Stimulated activated naive B cell treated with anti-CD40 and anti-IgM and Interleukin-4, amounts not matched to agents 10 μg/mL and 1 μg/mL and 100 μg/mL, for 72 hours (primary cell): ENCODE data around the gene TBC1D14.

ENCODE experiments used
- ATAC-seq, 2 donors: fragments of 150-1000 bp; cut with Tn5 transposase; replicated peaks; 2 replicates each; pipeline ENCODE4 v1.10.0; 2021; ENCODE audit warnings: moderate library complexity in 1 of 2
- DNase-seq: peaks from one replicate; pipeline ENCODE4 v3.0.0; 2021
- H3K27ac Mint-ChIP-seq: one replicate; pipeline ENCODE4 v1.8.0; 2022; ENCODE audit warnings: mild to moderate bottlenecking, mixed read lengths
- H3K27me3 Mint-ChIP-seq, 2 donors: one replicate each; pipeline ENCODE4 v1.8.0; 2022; ENCODE audit warnings: mixed read lengths in 2 of 2
- H3K36me3 Mint-ChIP-seq, 2 donors: one replicate each; pipeline ENCODE4 v1.8.0; 2022; ENCODE audit warnings: mixed read lengths in 2 of 2, mild to moderate bottlenecking in 1 of 2
- H3K4me1 Mint-ChIP-seq, 2 donors: one replicate each; pipeline ENCODE4 v1.8.0; 2022; ENCODE audit warnings: mixed read lengths in 2 of 2, mild to moderate bottlenecking in 1 of 2
- H3K4me3 Mint-ChIP-seq, 2 donors: one replicate each; pipeline ENCODE4 v1.8.0; 2022; ENCODE audit warnings: mild to moderate bottlenecking in 2 of 2, mixed read lengths in 2 of 2, moderate library complexity in 1 of 2
- H3K9me3 Mint-ChIP-seq, 2 donors: one replicate each; pipeline ENCODE4 v1.8.0; 2022; ENCODE audit warnings: mixed read lengths in 2 of 2, mild to moderate bottlenecking in 1 of 2

Gene TBC1D14

GRCh38 chr4:7017446-7018048 is 107.9 kb downstream of the TBC1D14 start:
- Mint-ChIP-seq H3K27ac (no peak overlapping the region), H3K4me3 (no peak overlapping the region), H3K27me3 (no peaks in the 10 kb centered on the region), H3K36me3 (peaks cover 51 to 74% of the 10 kb centered on the region in 2 donors), H3K9me3 (peaks cover 0 to 4% of the 10 kb centered on the region in 2 donors), H3K4me1 (peaks cover 15 to 27% of the 10 kb centered on the region in 2 donors)
- DNase-seq (no peak), ATAC-seq (no peak)

GRCh38 chr4:7018281-7018680 is 108.7 kb downstream of the TBC1D14 start:
- no peak for DNase-seq
- Mint-ChIP-seq H3K4me3 (no peak overlapping the region), H3K36me3 (peaks cover 47 to 70% of the 10 kb centered on the region in 2 donors), H3K4me1 (peaks cover 11 to 22% of the 10 kb centered on the region in 2 donors), H3K27ac (no peak overlapping the region), H3K9me3 (peaks cover 0 to 2% of the 10 kb centered on the region in 2 donors), H3K27me3 (no peaks in the 10 kb centered on the region)
- no peak for ATAC-seq

DNA sequence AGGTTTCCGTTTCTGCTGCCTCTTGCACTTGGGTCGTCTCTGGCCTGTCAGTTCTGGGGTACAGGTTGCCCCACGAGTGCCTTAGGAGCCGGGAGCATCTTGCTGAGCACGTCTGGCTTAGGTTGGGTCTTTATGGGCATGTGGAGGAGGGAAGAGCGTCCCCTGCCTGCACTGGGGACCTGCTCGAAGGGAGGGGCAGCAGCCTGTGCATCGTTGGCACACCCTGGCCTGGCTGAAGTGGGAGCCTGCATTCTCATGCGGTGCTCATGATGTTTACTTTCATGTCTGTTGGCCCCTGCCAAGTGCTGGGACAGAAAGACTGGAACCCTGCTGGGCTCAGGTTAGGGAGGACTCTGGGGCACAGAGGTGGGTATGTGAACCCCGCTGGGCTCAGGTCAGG is 109.7 kb downstream of the TBC1D14 start:
- no peaks in the 10 kb centered on the region for H3K27me3 Mint-ChIP-seq
- no peaks in the 10 kb centered on the region for H3K9me3 Mint-ChIP-seq
- DNase-seq (no peak), ATAC-seq (no peak)
- H3K4me1 Mint-ChIP-seq, result peaks cover 7 to 11% of the 10 kb centered on the region in 2 donors
- peaks cover 37 to 62% of the 10 kb centered on the region in 2 donors for H3K36me3 Mint-ChIP-seq
- H3K4me3 Mint-ChIP-seq, result no peak overlapping the region
- H3K27ac Mint-ChIP-seq, result no peak overlapping the region

- Mint-ChIP-seq H3K36me3 (peaks cover 28 to 53% of the 10 kb centered on the region in 2 donors), H3K27me3 (no peaks in the 10 kb centered on the region), H3K9me3 (no peaks in the 10 kb centered on the region), H3K4me3 (no peak overlapping the region), H3K27ac (no peak overlapping the region), H3K4me1 (peaks cover 1 to 2% of the 10 kb centered on the region in 2 donors)
- no peak for DNase-seq
- ATAC-seq, result no peak
Observed at GRCh38 chr4:7020290-7020689, 110.7 kb downstream of the TBC1D14 start.

DNA sequence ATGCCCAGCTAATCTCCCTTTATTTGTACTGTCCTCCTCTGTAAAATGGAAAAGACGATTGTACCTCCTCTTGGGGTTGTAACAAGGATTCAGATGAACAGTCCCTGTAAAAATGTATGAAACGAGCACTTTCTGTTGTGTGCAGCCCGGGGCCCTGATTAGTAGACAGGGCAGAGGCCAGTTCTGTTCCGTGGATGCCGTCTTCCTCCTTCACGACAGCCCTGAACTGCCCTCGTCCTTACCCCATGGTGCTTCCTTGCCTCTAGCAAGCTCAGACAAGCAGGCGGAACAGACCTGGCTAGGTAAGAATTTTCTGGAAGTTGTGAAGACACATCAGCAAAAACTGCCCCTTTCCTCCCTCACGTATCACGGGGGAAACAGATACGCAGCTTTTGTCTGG is 111.2 kb downstream of the TBC1D14 start:
- no peak for DNase-seq
- ATAC-seq, result no peak
- Mint-ChIP-seq H3K4me1 (no peaks in the 10 kb centered on the region), H3K9me3 (no peaks in the 10 kb centered on the region), H3K4me3 (no peak overlapping the region), H3K27me3 (no peaks in the 10 kb centered on the region), H3K27ac (peak overlapping the region; percentile 2), H3K36me3 (peaks cover 24 to 48% of the 10 kb centered on the region in 2 donors)

- Mint-ChIP-seq H3K9me3 (no peaks in the 10 kb centered on the region), H3K27me3 (no peaks in the 10 kb centered on the region), H3K27ac (no peak overlapping the region), H3K4me3 (no peak overlapping the region), H3K36me3 (peaks cover 23 to 51% of the 10 kb centered on the region in 2 donors), H3K4me1 (no peaks in the 10 kb centered on the region)
- no peak for ATAC-seq
- DNase-seq, result no peak
Observed at GRCh38 chr4:7021355-7021754, 111.7 kb downstream of the TBC1D14 start.

- Mint-ChIP-seq H3K27ac (peak overlapping the region; percentile 62), H3K4me3 (no peak overlapping the region), H3K27me3 (no peaks in the 10 kb centered on the region), H3K9me3 (no peaks in the 10 kb centered on the region), H3K36me3 (peaks cover 30 to 59% of the 10 kb centered on the region in 2 donors), H3K4me1 (peaks cover under 1 to 7% of the 10 kb centered on the region in 2 donors)
- ATAC-seq (no peak), DNase-seq (no peak)
Observed at GRCh38 chr4:7021930-7022664, 112.5 kb downstream of the TBC1D14 start.

DNA sequence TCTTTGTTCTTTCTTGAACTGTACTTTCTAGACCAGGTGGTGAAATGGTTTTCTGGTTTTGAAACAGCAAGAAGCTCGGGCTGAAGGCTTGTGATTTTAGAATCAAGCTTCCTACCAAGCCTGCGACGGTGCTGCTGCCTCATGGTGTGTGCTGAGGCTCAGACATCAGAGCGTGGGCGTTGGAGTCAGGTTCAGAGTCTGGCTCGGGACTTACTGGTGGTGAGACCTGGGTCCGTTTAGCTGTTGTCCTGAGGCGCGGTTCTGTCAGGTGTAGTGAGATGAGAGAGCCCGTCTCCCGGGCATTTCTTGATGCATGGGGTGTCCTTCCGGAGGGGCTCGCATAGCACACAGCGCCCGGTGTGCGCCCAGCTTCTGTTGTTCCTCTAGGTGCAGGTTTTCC is 113.9 kb downstream of the TBC1D14 start:
- H3K9me3 Mint-ChIP-seq, result peaks cover 0 to 2% of the 10 kb centered on the region in 2 donors
- peaks cover 38 to 60% of the 10 kb centered on the region in 2 donors for H3K36me3 Mint-ChIP-seq
- DNase-seq, result no peak
- no peak overlapping the region for H3K4me3 Mint-ChIP-seq
- peaks cover 11 to 19% of the 10 kb centered on the region in 2 donors for H3K4me1 Mint-ChIP-seq
- no peak for ATAC-seq
- H3K27me3 Mint-ChIP-seq, result no peaks in the 10 kb centered on the region
- H3K27ac Mint-ChIP-seq, result no peak overlapping the region

- H3K27me3 Mint-ChIP-seq, result no peaks in the 10 kb centered on the region
- no peak overlapping the region for H3K4me3 Mint-ChIP-seq
- peaks cover 0 to 2% of the 10 kb centered on the region in 2 donors for H3K9me3 Mint-ChIP-seq
- ATAC-seq, result no peak
- no peak for DNase-seq
- peaks cover 13 to 23% of the 10 kb centered on the region in 2 donors for H3K4me1 Mint-ChIP-seq
- H3K36me3 Mint-ChIP-seq, result peaks cover 38 to 61% of the 10 kb centered on the region in 2 donors
- no peak overlapping the region for H3K27ac Mint-ChIP-seq
Observed at GRCh38 chr4:7023901-7024300, 114.3 kb downstream of the TBC1D14 start.

GRCh38 chr4:7024336-7024890 is 114.8 kb downstream of the TBC1D14 start:
- DNase-seq (no peak), ATAC-seq (no peak)
- Mint-ChIP-seq H3K36me3 (peaks cover 39 to 62% of the 10 kb centered on the region in 2 donors), H3K4me3 (no peak overlapping the region), H3K9me3 (peaks cover 0 to 2% of the 10 kb centered on the region in 2 donors), H3K27me3 (no peaks in the 10 kb centered on the region), H3K27ac (no peak overlapping the region), H3K4me1 (peaks cover 13 to 24% of the 10 kb centered on the region in 2 donors)

- DNase-seq (no peak), ATAC-seq (no peak)
- peaks cover 0 to 2% of the 10 kb centered on the region in 2 donors for H3K9me3 Mint-ChIP-seq
- peaks cover 44 to 66% of the 10 kb centered on the region in 2 donors for H3K36me3 Mint-ChIP-seq
- H3K4me1 Mint-ChIP-seq, result peaks cover 13 to 24% of the 10 kb centered on the region in 2 donors
- H3K27me3 Mint-ChIP-seq, result no peaks in the 10 kb centered on the region
- no peak overlapping the region for H3K4me3 Mint-ChIP-seq
- H3K27ac Mint-ChIP-seq, result no peak overlapping the region
Observed at GRCh38 chr4:7025040-7025602, 115.5 kb downstream of the TBC1D14 start.

GRCh38 chr4:7026107-7026506 is 116.5 kb downstream of the TBC1D14 start:
- H3K36me3 Mint-ChIP-seq, result peaks cover 45 to 65% of the 10 kb centered on the region in 2 donors
- no peak overlapping the region for H3K4me3 Mint-ChIP-seq
- ATAC-seq (no peak), DNase-seq (no peak)
- H3K27me3 Mint-ChIP-seq, result no peaks in the 10 kb centered on the region
- peaks cover 0 to 2% of the 10 kb centered on the region in 2 donors for H3K9me3 Mint-ChIP-seq
- no peak overlapping the region for H3K27ac Mint-ChIP-seq
- H3K4me1 Mint-ChIP-seq, result peaks cover 13 to 24% of the 10 kb centered on the region in 2 donors

- Mint-ChIP-seq H3K4me1 (peaks cover 13 to 28% of the 10 kb centered on the region in 2 donors), H3K27ac (no peak overlapping the region), H3K9me3 (peaks cover 0 to 2% of the 10 kb centered on the region in 2 donors), H3K36me3 (peaks cover 41 to 61% of the 10 kb centered on the region in 2 donors), H3K27me3 (no peaks in the 10 kb centered on the region), H3K4me3 (no peak overlapping the region)
- no peak for DNase-seq
- no peak for ATAC-seq
Observed at GRCh38 chr4:7027284-7027683, 117.7 kb downstream of the TBC1D14 start.

DNA sequence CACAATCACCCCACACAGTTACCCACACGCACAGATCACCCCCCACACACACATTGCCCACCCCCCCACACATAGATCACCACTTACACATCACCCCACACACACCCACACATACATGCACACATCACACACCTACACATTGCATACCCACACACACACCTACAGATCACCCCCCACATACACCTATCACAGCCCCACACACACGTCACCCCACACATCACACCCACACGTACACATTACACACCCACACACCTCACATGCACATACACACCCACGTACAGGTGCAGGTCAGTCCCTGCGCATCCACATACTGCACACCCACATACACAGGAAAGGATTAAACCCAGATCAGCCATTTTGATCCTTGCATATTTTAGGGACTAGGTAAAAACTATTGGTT is 118.3 kb downstream of the TBC1D14 start:
- no peak for DNase-seq
- no peaks in the 10 kb centered on the region for H3K27me3 Mint-ChIP-seq
- peaks cover 13 to 28% of the 10 kb centered on the region in 2 donors for H3K4me1 Mint-ChIP-seq
- peaks cover 0 to 2% of the 10 kb centered on the region in 2 donors for H3K9me3 Mint-ChIP-seq
- no peak overlapping the region for H3K27ac Mint-ChIP-seq
- no peak for ATAC-seq
- peaks cover 43 to 61% of the 10 kb centered on the region in 2 donors for H3K36me3 Mint-ChIP-seq
- no peak overlapping the region for H3K4me3 Mint-ChIP-seq
